ENCODE measurements around the gene VCL. TPM values are rescaled to one million over a fixed set of nuclear protein-coding genes. Genes with fewer than 3 reads are reported as not detected.

VCL gene
- total RNA-seq, 1 donor from 2014 or later = 74.6 TPM

DNA sequence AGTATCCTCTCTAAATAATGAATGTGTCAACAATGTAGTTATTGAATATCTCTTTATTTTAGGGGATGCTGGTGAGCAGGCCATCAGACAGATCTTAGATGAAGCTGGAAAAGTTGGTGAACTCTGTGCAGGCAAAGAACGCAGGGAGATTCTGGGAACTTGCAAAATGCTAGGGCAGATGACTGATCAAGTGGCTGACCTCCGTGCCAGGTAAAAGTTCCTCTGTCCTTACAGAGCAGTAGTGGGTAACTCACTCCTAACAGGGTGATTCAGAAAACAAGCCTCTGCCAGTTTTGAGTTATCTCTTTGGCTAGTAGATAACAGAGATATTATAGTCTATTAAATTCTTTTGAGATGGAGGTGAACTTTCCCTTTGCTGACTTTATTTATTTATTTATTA is 85.4 kb downstream of the VCL start:
- Histone ChIP-seq H3K4me1 (peaks cover 30% of the 10 kb centered on the region), H3K27ac (no peak overlapping the region), H3K4me3 (no peak overlapping the region), H3K36me3 (peaks cover 0 to 23% of the 10 kb centered on the region in 2 donors), H3K27me3 (no peaks in the 10 kb centered on the region), H3K9me3 (no peaks in the 10 kb centered on the region)
- intact Hi-C loops (cut with DNase I) = no loop called here
- DNase-seq (ENCODE audit: extremely low spot score in 2 of 2) = no peak
- no peak for TF ChIP-seq POLR2A (IDR thresholded peaks at IDR 0.05)
- no peak for TF ChIP-seq POLR2AphosphoS5 (IDR thresholded peaks at IDR 0.05; ENCODE audit: insufficient read depth in 1 of 2, low read depth in 1 of 2)
- TF ChIP-seq, protein P1, sequence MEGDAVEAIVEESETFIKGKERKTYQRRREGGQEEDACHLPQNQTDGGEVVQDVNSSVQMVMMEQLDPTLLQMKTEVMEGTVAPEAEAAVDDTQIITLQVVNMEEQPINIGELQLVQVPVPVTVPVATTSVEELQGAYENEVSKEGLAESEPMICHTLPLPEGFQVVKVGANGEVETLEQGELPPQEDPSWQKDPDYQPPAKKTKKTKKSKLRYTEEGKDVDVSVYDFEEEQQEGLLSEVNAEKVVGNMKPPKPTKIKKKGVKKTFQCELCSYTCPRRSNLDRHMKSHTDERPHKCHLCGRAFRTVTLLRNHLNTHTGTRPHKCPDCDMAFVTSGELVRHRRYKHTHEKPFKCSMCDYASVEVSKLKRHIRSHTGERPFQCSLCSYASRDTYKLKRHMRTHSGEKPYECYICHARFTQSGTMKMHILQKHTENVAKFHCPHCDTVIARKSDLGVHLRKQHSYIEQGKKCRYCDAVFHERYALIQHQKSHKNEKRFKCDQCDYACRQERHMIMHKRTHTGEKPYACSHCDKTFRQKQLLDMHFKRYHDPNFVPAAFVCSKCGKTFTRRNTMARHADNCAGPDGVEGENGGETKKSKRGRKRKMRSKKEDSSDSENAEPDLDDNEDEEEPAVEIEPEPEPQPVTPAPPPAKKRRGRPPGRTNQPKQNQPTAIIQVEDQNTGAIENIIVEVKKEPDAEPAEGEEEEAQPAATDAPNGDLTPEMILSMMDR (IDR thresholded peaks at IDR 0.05) = no peak

DNA sequence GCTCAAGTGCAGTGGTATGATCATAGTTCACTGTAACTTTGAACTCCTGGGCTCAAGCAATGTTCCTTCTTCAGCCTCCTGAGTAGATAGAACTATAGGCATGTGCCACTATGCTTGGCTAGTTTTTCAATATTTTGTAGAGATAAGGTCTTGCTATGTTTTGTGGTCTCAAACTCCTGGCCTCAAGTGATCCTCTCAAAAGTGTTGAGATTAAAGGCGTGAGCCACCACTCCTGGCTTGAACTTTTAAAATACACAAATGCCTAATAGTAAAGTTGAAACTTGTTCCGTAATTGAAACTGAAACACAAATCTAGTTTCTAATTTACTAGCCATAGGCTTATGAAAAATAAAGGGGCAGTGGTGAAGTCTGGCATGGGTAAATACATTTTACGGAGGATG is 87.0 kb downstream of the VCL start:
- Histone ChIP-seq H3K4me1 (peaks cover 33% of the 10 kb centered on the region), H3K27ac (no peak overlapping the region), H3K9me3 (no peaks in the 10 kb centered on the region), H3K4me3 (no peak overlapping the region), H3K27me3 (no peaks in the 10 kb centered on the region), H3K36me3 (peaks cover 0 to 37% of the 10 kb centered on the region in 2 donors)
- no peak for TF ChIP-seq POLR2A (IDR thresholded peaks at IDR 0.05)
- no peak for TF ChIP-seq POLR2AphosphoS5 (IDR thresholded peaks at IDR 0.05; ENCODE audit: insufficient read depth in 1 of 2, low read depth in 1 of 2)
- TF ChIP-seq, protein P1 (IDR thresholded peaks at IDR 0.05) = no peak
- intact Hi-C loops (cut with DNase I) = no loop called here
- no peak for DNase-seq (ENCODE audit: extremely low spot score in 2 of 2)

DNA sequence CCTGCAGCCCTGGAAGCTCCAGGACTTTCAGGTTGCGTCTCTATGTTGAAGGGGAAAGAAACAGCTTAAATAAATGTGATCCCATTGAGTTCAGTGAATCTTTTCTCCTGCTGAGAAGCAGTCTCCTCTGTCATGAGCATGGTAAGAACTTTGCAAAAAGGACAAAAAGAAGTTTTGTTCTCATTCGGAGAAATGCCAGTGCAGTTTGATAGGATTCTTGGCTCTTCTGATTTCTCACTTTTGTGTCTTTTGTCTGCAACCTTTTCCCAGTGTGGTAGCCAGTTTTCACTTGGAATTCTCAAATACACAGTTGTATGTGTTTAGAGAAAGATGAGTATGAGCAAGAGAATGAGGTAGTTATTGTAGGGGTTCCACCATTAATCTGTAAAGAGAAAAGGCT is 88.4 kb downstream of the VCL start:
- no peak for DNase-seq (ENCODE audit: extremely low spot score in 2 of 2)
- no peaks in the 10 kb centered on the region for H3K9me3 ChIP-seq
- no peak overlapping the region for H3K27ac ChIP-seq
- TF ChIP-seq, protein P1 (IDR thresholded peaks at IDR 0.05) = no peak
- TF ChIP-seq POLR2A (IDR thresholded peaks at IDR 0.05) (no peak), POLR2AphosphoS5 (IDR thresholded peaks at IDR 0.05; ENCODE audit: insufficient read depth in 1 of 2, low read depth in 1 of 2) (no peak)
- H3K36me3 ChIP-seq = peaks cover 0 to 51% of the 10 kb centered on the region in 2 donors
- H3K4me1 ChIP-seq = peaks cover 20% of the 10 kb centered on the region
- intact Hi-C loops (cut with DNase I) = no loop called here
- no peaks in the 10 kb centered on the region for H3K27me3 ChIP-seq
- H3K4me3 ChIP-seq = no peak overlapping the region

DNA sequence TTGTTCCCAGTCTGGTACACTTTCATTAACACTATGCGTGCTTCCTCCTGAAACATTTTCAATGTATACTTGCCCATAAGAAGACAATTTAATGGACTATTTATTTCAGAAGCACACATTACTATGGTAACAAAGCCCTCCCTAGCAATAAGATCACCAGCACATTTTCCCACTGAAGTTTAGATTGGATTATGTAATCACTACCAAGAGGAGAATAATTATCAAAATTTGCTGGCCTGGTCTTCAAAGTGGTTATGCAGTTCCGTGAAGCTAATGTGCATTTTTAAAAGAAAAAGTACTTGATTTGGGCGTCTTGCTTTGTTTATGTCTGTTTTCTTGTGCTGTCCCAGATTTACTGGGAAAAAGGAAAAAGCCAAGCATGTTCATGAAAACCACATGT is 90.8 kb downstream of the VCL start:
- Histone ChIP-seq H3K9me3 (no peaks in the 10 kb centered on the region), H3K4me1 (peaks cover 8% of the 10 kb centered on the region), H3K36me3 (peaks cover 0 to 64% of the 10 kb centered on the region in 2 donors), H3K4me3 (no peak overlapping the region), H3K27me3 (no peaks in the 10 kb centered on the region), H3K27ac (no peak overlapping the region)
- TF ChIP-seq, protein P1 (IDR thresholded peaks at IDR 0.05) = no peak
- no peak for TF ChIP-seq POLR2A (IDR thresholded peaks at IDR 0.05)
- TF ChIP-seq POLR2AphosphoS5 (IDR thresholded peaks at IDR 0.05; ENCODE audit: insufficient read depth in 1 of 2, low read depth in 1 of 2) = no peak
- no peak for DNase-seq (ENCODE audit: extremely low spot score in 2 of 2)
- intact Hi-C loops (cut with DNase I) = no loop called here

DNA sequence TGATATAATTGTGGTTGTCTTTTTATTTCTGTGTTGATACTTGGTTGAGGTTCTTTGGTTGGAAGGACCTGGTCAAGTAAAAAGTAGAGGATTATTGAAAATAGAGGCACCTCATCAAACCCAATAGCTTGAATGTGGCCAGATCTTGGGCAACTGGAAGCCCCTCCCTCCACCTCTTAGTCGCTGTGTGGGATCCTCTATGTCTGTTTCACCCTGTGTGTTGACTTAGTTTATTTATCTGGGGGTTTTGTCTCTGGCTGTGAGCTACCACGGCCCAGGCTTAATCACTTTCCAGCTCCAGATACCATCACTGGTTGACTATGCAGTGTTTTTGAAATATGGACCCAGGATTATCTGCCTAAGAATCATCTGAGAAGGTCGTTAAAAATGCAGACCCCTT is 94.5 kb downstream of the VCL start:
- no peak for TF ChIP-seq POLR2AphosphoS5 (IDR thresholded peaks at IDR 0.05; ENCODE audit: insufficient read depth in 1 of 2, low read depth in 1 of 2)
- TF ChIP-seq, protein P1 (IDR thresholded peaks at IDR 0.05) = no peak
- no peak for TF ChIP-seq POLR2A (IDR thresholded peaks at IDR 0.05)
- Histone ChIP-seq H3K36me3 (peaks cover 0 to 85% of the 10 kb centered on the region in 2 donors), H3K27ac (no peak overlapping the region), H3K4me3 (no peak overlapping the region), H3K9me3 (no peaks in the 10 kb centered on the region), H3K4me1 (peaks cover 8% of the 10 kb centered on the region), H3K27me3 (no peaks in the 10 kb centered on the region)
- no peak for DNase-seq (ENCODE audit: extremely low spot score in 2 of 2)
- intact Hi-C loops (cut with DNase I) = no loop called here

Data from vagina (tissue), 2 donors.